AG09309 (cell line): ENCODE data around the gene SIRPG.

ENCODE experiments used
- DNase-seq: peaks from one replicate; pipeline ENCODE4 v3.0.0-alpha.2; 2010; ENCODE audit warnings: low read depth
- H3K4me3 ChIP-seq: 2 replicates; pipeline ENCODE4 v1.5.1; 2011; ENCODE audit warnings: mild to moderate bottlenecking, low read depth, low read length, moderate library complexity; ENCODE audit not compliant: control insufficient read depth
- CTCF ChIP-seq: IDR thresholded peaks from 2 replicates; pipeline ENCODE4 v1.5.1; 2011; ENCODE audit warnings: mild to moderate bottlenecking, low read depth, low read length, inconsistent platforms; ENCODE audit not compliant: insufficient read depth, control insufficient read depth; ENCODE audit errors: missing control alignments

SIRPG gene

DNA sequence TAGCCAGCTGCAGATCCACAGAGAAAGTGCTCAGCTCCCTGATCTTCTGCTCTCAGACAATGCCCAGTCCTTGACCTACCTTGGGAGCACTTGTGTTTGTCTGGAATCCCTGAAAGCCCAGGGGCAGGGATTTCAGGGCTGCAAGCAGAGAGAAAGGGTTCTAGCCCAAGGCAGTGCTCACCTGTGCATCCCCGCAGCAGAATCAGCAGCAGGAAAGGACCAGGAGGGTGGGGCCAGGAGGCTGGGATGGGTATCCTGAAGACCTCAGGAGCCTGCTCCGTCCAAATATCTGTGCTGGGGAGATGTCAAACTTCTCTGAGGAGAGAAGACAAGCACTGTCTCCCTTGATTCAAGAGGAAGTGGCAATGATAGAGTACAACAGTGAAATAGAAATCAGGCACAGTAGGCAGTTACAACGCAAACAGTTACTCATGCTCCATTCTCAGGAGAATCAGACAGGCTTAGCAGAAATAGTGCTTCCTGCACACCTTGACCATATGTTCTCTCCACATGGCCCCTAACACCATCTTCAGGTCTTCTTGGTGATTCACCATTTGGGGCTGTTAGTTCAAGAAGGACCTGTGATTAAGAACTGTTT is 28.7 kb upstream of the SIRPG start:
- DNase-seq: no peak
- no peak overlapping the region for H3K4me3 ChIP-seq
- TF ChIP-seq CTCF: no peak

- no peak for DNase-seq
- H3K4me3 ChIP-seq: no peak overlapping the region
- no peak for TF ChIP-seq CTCF
Measured at GRCh38 chr20:1685304-1686052, 27.9 kb upstream of the SIRPG start.

DNA sequence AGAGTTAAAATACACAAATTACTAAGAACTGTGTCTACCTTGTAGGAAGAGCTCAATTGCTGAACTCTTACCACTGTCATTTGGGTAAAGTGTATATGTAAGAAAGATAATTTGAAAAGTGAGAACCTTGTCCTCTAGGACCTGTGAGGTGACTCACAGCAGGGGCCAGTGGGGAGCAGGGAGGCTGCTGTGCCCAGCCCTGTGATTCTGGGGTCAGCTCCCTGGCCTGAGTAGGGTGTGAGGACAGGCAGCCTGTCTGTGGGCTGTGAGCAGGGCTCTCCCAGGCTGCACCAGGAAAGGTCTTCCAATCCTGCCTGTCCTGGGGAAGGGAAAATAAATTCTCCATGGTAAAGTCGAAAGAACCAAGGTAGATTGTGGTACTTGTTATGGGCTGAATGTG is 27.3 kb upstream of the SIRPG start:
- TF ChIP-seq CTCF: no peak
- no peak overlapping the region for H3K4me3 ChIP-seq
- no peak for DNase-seq

GRCh38 chr20:1676650-1677049 is 19.1 kb upstream of the SIRPG start:
- DNase-seq: no peak
- TF ChIP-seq CTCF: no peak
- H3K4me3 ChIP-seq: no peak overlapping the region

DNA sequence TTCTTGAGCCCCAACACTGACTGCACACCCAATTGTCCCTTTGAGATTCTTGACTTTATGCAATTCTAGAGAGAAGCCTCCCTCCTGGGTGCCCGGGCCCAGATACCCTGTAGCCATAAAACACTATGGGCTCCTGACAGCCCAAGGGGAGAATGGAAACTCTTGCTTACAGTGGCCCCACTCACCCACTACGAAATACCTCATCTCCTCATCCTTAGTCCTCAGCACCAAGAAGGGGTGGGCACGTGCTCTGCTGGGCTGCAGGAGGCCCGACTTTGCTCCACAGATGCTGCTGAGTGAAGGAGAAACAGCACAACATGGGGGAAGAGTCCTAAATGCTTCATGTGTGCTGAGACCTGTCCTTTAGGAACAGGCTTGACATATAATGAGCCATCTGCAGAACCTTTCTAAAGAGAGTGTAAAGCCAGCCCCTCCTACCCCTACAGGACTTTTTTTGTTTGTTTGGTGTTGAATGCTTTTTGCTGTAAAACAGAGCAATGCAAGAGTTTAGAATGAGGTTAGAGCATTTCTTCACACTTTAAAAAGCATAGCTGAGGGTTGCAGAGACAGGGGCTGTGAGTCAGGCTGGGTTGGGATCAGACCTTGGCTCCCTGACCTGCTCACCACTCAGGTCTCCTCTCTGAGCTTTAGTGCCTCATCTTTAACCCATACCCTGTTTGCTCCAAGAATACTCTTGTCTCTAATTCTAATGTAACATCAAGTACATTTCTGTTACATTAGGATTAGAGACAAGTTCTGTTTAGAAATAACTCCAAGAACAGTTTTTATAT is 17.6 kb upstream of the SIRPG start:
- no peak for DNase-seq
- no peak overlapping the region for H3K4me3 ChIP-seq
- TF ChIP-seq CTCF: no peak

- no peak overlapping the region for H3K4me3 ChIP-seq
- DNase-seq: no peak
- TF ChIP-seq CTCF: no peak
Measured at GRCh38 chr20:1674361-1674760, 16.8 kb upstream of the SIRPG start.
